Stimulated activated CD4-positive, alpha-beta T cell treated with anti-CD3 and anti-CD28 coated beads, Interleukin-12 subunit alpha, Interleukin-12 subunit beta, amount 100 ng/mL, for 48 hours (primary cell): ENCODE measurements around the gene SVIL.
A peak's percentile ranks its signal among the peaks of the same experiment; 100 is the strongest.
"Not testable (repeated sequence)": the region's sequence is repeated elsewhere in the genome, so short reads cannot be mapped to it uniquely, and the experiment has no call there.

Experiments used
- DNase-seq, 3 donors: peaks; one replicate each; pipeline ENCODE4 v3.0.0-alpha.2; 2020; ENCODE audit warnings: low read depth in 2 of 3, low spot score in 1 of 3

The SVIL gene

GRCh38 chr10:29522061-29522855, 112.5 kb downstream of the SVIL start:
- no peak for DNase-seq

- DNase-seq = no peak
These were observed 115.1 kb downstream of the SVIL start for GRCh38 chr10:29519659-29520058.

- DNase-seq = no peak
These were observed 117.3 kb downstream of the SVIL start for GRCh38 chr10:29517352-29517923.

GRCh38 chr10:29516309-29516932, 118.3 kb downstream of the SVIL start:
- not testable (repeated sequence) for DNase-seq

- DNase-seq = not testable (repeated sequence)
These were observed 118.9 kb downstream of the SVIL start for GRCh38 chr10:29515879-29516278.

GRCh38 chr10:29515104-29515503, 119.7 kb downstream of the SVIL start:
- DNase-seq = not testable (repeated sequence)

GRCh38 chr10:29514306-29514705, 120.5 kb downstream of the SVIL start:
- DNase-seq = no peak

GRCh38 chr10:29512425-29512974, 122.3 kb downstream of the SVIL start:
- DNase-seq = no peak

GRCh38 chr10:29511806-29512205, 123.0 kb downstream of the SVIL start:
- DNase-seq = not testable (repeated sequence)

GRCh38 chr10:29510483-29511157, 124.2 kb downstream of the SVIL start:
- not testable (repeated sequence) for DNase-seq

- no peak for DNase-seq
These were observed 126.1 kb downstream of the SVIL start for GRCh38 chr10:29508554-29509244.

GRCh38 chr10:29507750-29508149, 127.0 kb downstream of the SVIL start:
- DNase-seq = not testable (repeated sequence)

GRCh38 chr10:29506324-29506921, 128.3 kb downstream of the SVIL start:
- DNase-seq = not testable (repeated sequence)

GRCh38 chr10:29502351-29502750, 132.4 kb downstream of the SVIL start:
- DNase-seq = no peak

GRCh38 chr10:29501692-29502091, 133.1 kb downstream of the SVIL start:
- DNase-seq = no peak

- DNase-seq = no peak
These were observed 134.7 kb downstream of the SVIL start for GRCh38 chr10:29499993-29500537.

- DNase-seq = peak; percentile 45 to 68 (median 63)
These were observed 138.2 kb downstream of the SVIL start for GRCh38 chr10:29496341-29497162.

GRCh38 chr10:29495366-29495765, 139.4 kb downstream of the SVIL start:
- DNase-seq = no peak

- DNase-seq = no peak
These were observed 141.1 kb downstream of the SVIL start for GRCh38 chr10:29493697-29494096.
